BE2C (cell line): ENCODE results near the gene LEPROT.

ENCODE experiments used
- DNase-seq: peaks from one replicate; pipeline ENCODE4 v3.0.0-alpha.2; 2020
- H3K27me3 ChIP-seq: fragments of 250-450 bp; sonication (Bioruptor Pico); 2 replicates; pipeline ENCODE4 v1.5.1; 2020; ENCODE audit warnings: mild to moderate bottlenecking
- H3K36me3 ChIP-seq: fragments of 250-450 bp; sonication (Bioruptor Pico); 2 replicates; pipeline ENCODE4 v1.5.1; 2020; ENCODE audit warnings: mild to moderate bottlenecking
- H3K4me1 ChIP-seq: fragments of 250-450 bp; sonication (Bioruptor Pico); 2 replicates; pipeline ENCODE4 v1.5.1; 2020
- H3K4me3 ChIP-seq: 2 replicates; pipeline ENCODE4 v1.5.1; 2011; ENCODE audit warnings: low read depth, low read length
- H3K9me3 ChIP-seq: fragments of 250-450 bp; sonication (Bioruptor Pico); 2 replicates; pipeline ENCODE4 v1.5.1; 2020
- CTCF ChIP-seq: IDR thresholded peaks from 2 replicates; pipeline ENCODE4 v1.5.1; 2012; ENCODE audit warnings: mild to moderate bottlenecking, low read depth, low read length

The LEPROT gene

GRCh38 chr1:65479554-65480204, 59.2 kb downstream of the LEPROT start:
- Histone ChIP-seq H3K36me3 (no peaks in the 10 kb centered on the region), H3K4me3 (no peak overlapping the region), H3K27me3 (no peaks in the 10 kb centered on the region), H3K9me3 (no peaks in the 10 kb centered on the region), H3K4me1 (no peaks in the 10 kb centered on the region)
- DNase-seq: no peak
- TF ChIP-seq CTCF: no peak

GRCh38 chr1:65480684-65481405, 60.4 kb downstream of the LEPROT start:
- no peak for DNase-seq
- no peaks in the 10 kb centered on the region for H3K36me3 ChIP-seq
- no peaks in the 10 kb centered on the region for H3K9me3 ChIP-seq
- no peak overlapping the region for H3K4me3 ChIP-seq
- TF ChIP-seq CTCF: no peak
- no peaks in the 10 kb centered on the region for H3K27me3 ChIP-seq
- no peaks in the 10 kb centered on the region for H3K4me1 ChIP-seq

DNA sequence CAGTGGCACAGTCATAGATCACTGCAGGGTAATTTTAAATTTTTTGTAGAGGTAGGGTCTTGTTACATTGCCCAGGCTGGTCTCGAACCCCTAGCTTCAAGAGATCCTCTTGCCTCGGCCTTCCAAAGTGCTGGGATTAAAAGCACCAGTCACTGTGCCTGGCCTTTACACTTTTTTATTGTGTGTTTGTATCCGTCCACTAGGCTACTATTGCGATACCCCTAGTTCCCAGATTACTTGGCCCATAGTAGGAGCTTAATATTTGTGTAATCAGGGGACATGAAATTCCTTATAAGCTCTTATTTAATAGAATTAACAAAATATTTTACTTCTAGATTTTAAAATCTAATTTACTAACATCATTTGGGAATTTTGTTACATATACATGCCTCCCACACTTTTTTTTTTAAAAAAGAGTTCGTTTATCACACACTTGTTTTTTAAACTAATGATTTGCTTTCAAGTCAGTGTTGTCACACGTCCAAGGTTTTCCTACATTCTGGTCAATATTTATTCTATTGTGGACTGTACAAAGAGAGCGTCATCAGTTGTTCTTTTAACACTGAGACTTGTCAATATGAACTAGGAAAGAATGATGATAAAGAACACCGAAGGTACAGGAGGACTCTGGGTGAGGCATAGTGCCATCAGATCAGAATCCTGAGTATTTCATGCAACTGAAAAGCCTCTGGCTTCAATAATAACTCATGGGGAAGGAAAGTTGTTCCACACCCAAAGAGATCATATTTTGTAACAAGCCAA, 63.7 kb downstream of the LEPROT start:
- no peak for TF ChIP-seq CTCF
- no peak for DNase-seq
- Histone ChIP-seq H3K36me3 (no peaks in the 10 kb centered on the region), H3K9me3 (no peaks in the 10 kb centered on the region), H3K27me3 (no peaks in the 10 kb centered on the region), H3K4me3 (no peak overlapping the region), H3K4me1 (no peaks in the 10 kb centered on the region)
